ENCODE data around the gene NSA2. TPM values are rescaled to one million over a fixed set of nuclear protein-coding genes. Genes with fewer than 3 reads are reported as not detected.
A peak's percentile ranks its signal among the peaks of the same experiment; 100 is the strongest.
"Not testable (repeated sequence)": the region's sequence is repeated elsewhere in the genome, so short reads cannot be mapped to it uniquely, and the experiment has no call there.

The NSA2 gene
- total and polyA plus RNA-seq, 2 of the 13 experiments (the other 11 are each of a cell fraction or from before 2014, with no cell fraction given): 33.0 to 101 TPM

- no peak overlapping the region for H2AFZ ChIP-seq (ENCODE audit: low read length)
- FAIRE-seq: no peak
- CTCF ChIA-PET (ENCODE audit: low intra/inter-chr PET ratio, low total read pairs): no interaction called here
- no peaks in the 10 kb centered on the region for H3K79me2 ChIP-seq (ENCODE audit: insufficient read depth, low read length)
- intact Hi-C loops (cut with micrococcal nuclease; ENCODE audit: unreplicated experiment) (no loop called here), in situ Hi-C loops (cut with HindIII; ENCODE audit: extremely low pct_ligation_motif_present, low pct_unique_long_range_greater_than_20kb) (no loop called here)
- no peaks in the 10 kb centered on the region for H4K20me1 ChIP-seq (ENCODE audit: insufficient read depth, low read length)
- H3K4me1 ChIP-seq (ENCODE audit: insufficient read depth, low read length): no peaks in the 10 kb centered on the region
- no peak overlapping the region for H3K27ac ChIP-seq (ENCODE audit: extremely low read length, insufficient read depth, low read length)
- H3K4me2 ChIP-seq (ENCODE audit: low read depth, low read length): no peak overlapping the region
- peaks cover 11 to 74% of the 10 kb centered on the region in 2 experiments for H3K36me3 ChIP-seq (replicated peaks in 1 of 2; ENCODE audit: control insufficient read depth in 1 of 2, insufficient read depth in 2 of 2, low read length in 2 of 2)
- TF ChIP-seq MTA1 (CRISPR knock-in tag; IDR thresholded peaks at IDR 0.05; ENCODE audit: borderline replicate concordance) (no peak), RXRA (CRISPR knock-in tag; IDR thresholded peaks at IDR 0.05) (no peak), NR0B2 (CRISPR knock-in tag; IDR thresholded peaks at IDR 0.05) (no peak), MTF2 (CRISPR knock-in tag; IDR thresholded peaks at IDR 0.05; ENCODE audit: borderline replicate concordance) (no peak), ZNF550 (CRISPR knock-in tag; IDR thresholded peaks at IDR 0.05; ENCODE audit: borderline replicate concordance) (no peak), TBX3 (IDR thresholded peaks at IDR 0.05; ENCODE audit: borderline replicate concordance) (no peak), TFDP1 (CRISPR knock-in tag; IDR thresholded peaks at IDR 0.05; ENCODE audit: borderline replicate concordance) (no peak), ZNF274 (CRISPR knock-in tag; IDR thresholded peaks at IDR 0.05) (no peak), ONECUT2 (CRISPR knock-in tag; IDR thresholded peaks at IDR 0.05) (no peak), KDM4B (CRISPR knock-in tag; IDR thresholded peaks at IDR 0.05) (no peak), ZNF354B (CRISPR knock-in tag; IDR thresholded peaks at IDR 0.05) (no peak), MYPOP (CRISPR knock-in tag; IDR thresholded peaks at IDR 0.05) (no peak), ZNF567 (CRISPR knock-in tag; IDR thresholded peaks at IDR 0.05; ENCODE audit: borderline replicate concordance) (no peak), ZNF605 (CRISPR knock-in tag; IDR thresholded peaks at IDR 0.05) (no peak), ZNF546 (CRISPR knock-in tag; conservative IDR thresholded peaks at IDR 0.05) (no peak), FOXA3 (CRISPR knock-in tag; IDR thresholded peaks at IDR 0.05) (no peak), CTCF (CRISPR knock-in tag; IDR thresholded peaks at IDR 0.05) (no peak)
- H3K9me3 ChIP-seq (ENCODE audit: low read length): no peaks in the 10 kb centered on the region
- WGBS (ENCODE audit: low lambda C conversion rate): 98% methylated on average over 6 of the region's 6 CpGs
- no peak for DNase-seq (ENCODE audit: low spot score)
- no peak overlapping the region for H3K9ac ChIP-seq (ENCODE audit: insufficient read depth, low read depth, low read length)
- ATAC-seq: no peak
- POLR2A ChIA-PET: no interaction called here
- no peak overlapping the region for H3K4me3 ChIP-seq (replicated peaks in 1 of 3; ENCODE audit: insufficient read depth in 1 of 3, low read depth in 2 of 3, low read length in 3 of 3)
- no TSS peak for BruUV-seq (replicated peaks)
- H3K27me3 ChIP-seq (ENCODE audit: control insufficient read depth in 1 of 2, insufficient read depth in 2 of 2, low read length in 2 of 2): no peaks in the 10 kb centered on the region
These were observed 20.4 kb downstream of the NSA2 start for GRCh38 chr5:74787424-74787823.

GRCh38 chr5:74791669-74792068, 24.6 kb downstream of the NSA2 start:
- intact Hi-C loops (cut with micrococcal nuclease; ENCODE audit: unreplicated experiment); H3K4me2 ChIP-seq (ENCODE audit: low read depth, low read length); DNase-seq (ENCODE audit: low spot score); POLR2A ChIA-PET; H3K4me3 ChIP-seq (replicated peaks in 1 of 3; ENCODE audit: insufficient read depth in 1 of 3, low read depth in 2 of 3, low read length in 3 of 3); H2AFZ ChIP-seq (ENCODE audit: low read length); H3K27ac ChIP-seq (ENCODE audit: extremely low read length, insufficient read depth, low read length); in situ Hi-C loops (cut with HindIII; ENCODE audit: extremely low pct_ligation_motif_present, low pct_unique_long_range_greater_than_20kb); H3K79me2 ChIP-seq (ENCODE audit: insufficient read depth, low read length); CTCF ChIA-PET (ENCODE audit: low intra/inter-chr PET ratio, low total read pairs); H4K20me1 ChIP-seq (ENCODE audit: insufficient read depth, low read length); H3K27me3 ChIP-seq (ENCODE audit: control insufficient read depth in 1 of 2, insufficient read depth in 2 of 2, low read length in 2 of 2); H3K9me3 ChIP-seq (ENCODE audit: low read length); H3K4me1 ChIP-seq (ENCODE audit: insufficient read depth, low read length); H3K9ac ChIP-seq (ENCODE audit: insufficient read depth, low read depth, low read length); FAIRE-seq; ATAC-seq: not testable (repeated sequence)
- BruUV-seq (replicated peaks): TSS peak; percentile 9
- H3K36me3 ChIP-seq (replicated peaks in 1 of 2; ENCODE audit: control insufficient read depth in 1 of 2, insufficient read depth in 2 of 2, low read length in 2 of 2): peaks cover 16 to 73% of the 10 kb centered on the region in 2 experiments; a peak in 4 of 5 replicates
- 98% methylated on average over 3 of the region's 3 CpGs for WGBS (ENCODE audit: low lambda C conversion rate)
